NCI-H69 (cell line): Measurements from ENCODE around the gene FAAH2.
"Not testable (repeated sequence)": the region's sequence is repeated elsewhere in the genome, so short reads cannot be mapped to it uniquely, and the experiment has no call there.

ENCODE experiments used
- DNase-seq: peaks from one replicate; lab custom pipeline; 2025; lab: John Stamatoyannopoulos, UW

The FAAH2 gene

GRCh38 chrX:57286507-57287251, at the start of gene FAAH2:
Gene FAAH2, plus strand, starts transcription at chrX:57286706. Its CDS starts 120 bp downstream, at chrX:57286826.
- no peak for DNase-seq

GRCh38 chrX:57241967-57242366, 44.5 kb upstream of the FAAH2 start:
- DNase-seq, result no peak

- no peak for DNase-seq
Observed at GRCh38 chrX:57251965-57252364, 34.5 kb upstream of the FAAH2 start.

GRCh38 chrX:57265126-57265525, 21.4 kb upstream of the FAAH2 start:
- no peak for DNase-seq

GRCh38 chrX:57266275-57266674, 20.2 kb upstream of the FAAH2 start:
- DNase-seq, result no peak

GRCh38 chrX:57266871-57267270, 19.6 kb upstream of the FAAH2 start:
- DNase-seq, result no peak

- DNase-seq, result no peak
Observed at GRCh38 chrX:57267308-57267707, 19.2 kb upstream of the FAAH2 start.

- no peak for DNase-seq
Observed at GRCh38 chrX:57270980-57271379, 15.5 kb upstream of the FAAH2 start.

- no peak for DNase-seq
Observed at GRCh38 chrX:57282568-57282967, 3.9 kb upstream of the FAAH2 start.

- no peak for DNase-seq
Observed at GRCh38 chrX:57285001-57285400, 1.5 kb upstream of the FAAH2 start.

- DNase-seq, result no peak
Observed at GRCh38 chrX:57289089-57289488, 2.6 kb downstream of the FAAH2 start.

- DNase-seq, result no peak
Observed at GRCh38 chrX:57294961-57295360, 8.5 kb downstream of the FAAH2 start.

GRCh38 chrX:57295679-57296078, 9.2 kb downstream of the FAAH2 start:
- not testable (repeated sequence) for DNase-seq

GRCh38 chrX:57313583-57314215, 27.2 kb downstream of the FAAH2 start:
- no peak for DNase-seq

GRCh38 chrX:57329008-57329407, 42.5 kb downstream of the FAAH2 start:
- no peak for DNase-seq

GRCh38 chrX:57335790-57336189, 49.3 kb downstream of the FAAH2 start:
- DNase-seq, result not testable (repeated sequence)

- DNase-seq, result no peak
Observed at GRCh38 chrX:57353472-57354132, 67.1 kb downstream of the FAAH2 start.

GRCh38 chrX:57364145-57364544, 77.6 kb downstream of the FAAH2 start:
- DNase-seq, result no peak

- DNase-seq, result no peak
Observed at GRCh38 chrX:57366430-57366829, 79.9 kb downstream of the FAAH2 start.

- no peak for DNase-seq
Observed at GRCh38 chrX:57367649-57368048, 81.1 kb downstream of the FAAH2 start.

GRCh38 chrX:57368158-57368557, 81.7 kb downstream of the FAAH2 start:
- DNase-seq, result no peak

- no peak for DNase-seq
Observed at GRCh38 chrX:57379296-57379695, 92.8 kb downstream of the FAAH2 start.
